Epithelial cell of esophagus (primary cell): ENCODE results near the gene PLCG2.

ENCODE experiments used
- DNase-seq: peaks from one replicate; pipeline ENCODE4 v3.0.0; 2010; ENCODE audit warnings: low read depth
- H3K4me3 ChIP-seq: 2 replicates; pipeline ENCODE4 v1.5.1; 2011; ENCODE audit warnings: mild to moderate bottlenecking, low read length, control low read depth
- CTCF ChIP-seq: IDR thresholded peaks from 2 replicates; pipeline ENCODE4 v1.5.1; 2011; ENCODE audit warnings: low read depth, mild to moderate bottlenecking, low read length, control low read depth, inconsistent platforms; ENCODE audit not compliant: insufficient read depth; ENCODE audit errors: missing control alignments

PLCG2 gene

GRCh38 chr16:81821436-81822128 lies 42.5 kb downstream of the PLCG2 start:
- TF ChIP-seq CTCF = no peak
- DNase-seq = no peak
- H3K4me3 ChIP-seq = no peak overlapping the region

- no peak for DNase-seq
- TF ChIP-seq CTCF = no peak
- H3K4me3 ChIP-seq = no peak overlapping the region
Observed at GRCh38 chr16:81823111-81823510, 44.0 kb downstream of the PLCG2 start.

- no peak for DNase-seq
- TF ChIP-seq CTCF = no peak
- no peak overlapping the region for H3K4me3 ChIP-seq
Observed at GRCh38 chr16:81823734-81824133, 44.6 kb downstream of the PLCG2 start.

DNA sequence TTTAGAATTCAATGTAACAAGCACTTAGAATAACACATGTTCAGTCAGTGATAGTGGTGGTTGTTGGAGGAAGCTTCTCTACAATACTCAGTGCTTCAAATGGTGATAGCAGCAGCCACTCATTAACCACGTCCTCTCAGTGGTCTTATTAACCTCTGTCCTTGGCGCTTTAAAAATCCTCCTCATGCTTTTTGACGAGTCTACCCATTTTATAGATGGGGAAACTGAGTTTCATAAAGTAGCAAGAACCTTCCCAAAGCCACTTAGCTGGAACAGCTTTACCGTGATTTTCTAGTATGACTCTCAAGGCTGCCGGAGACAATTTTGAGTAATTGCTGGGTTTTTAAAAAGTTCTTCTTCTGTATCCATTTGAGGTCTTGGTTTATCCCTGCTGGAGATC lies 47.4 kb downstream of the PLCG2 start:
- no peak overlapping the region for H3K4me3 ChIP-seq
- DNase-seq = no peak

GRCh38 chr16:81830845-81831540 lies 51.9 kb downstream of the PLCG2 start:
- no peak for DNase-seq
- H3K4me3 ChIP-seq = no peak overlapping the region
- TF ChIP-seq CTCF = no peak

More for the DNA sequence above, 47.4 kb downstream of the PLCG2 start:
- TF ChIP-seq CTCF = no peak

DNA sequence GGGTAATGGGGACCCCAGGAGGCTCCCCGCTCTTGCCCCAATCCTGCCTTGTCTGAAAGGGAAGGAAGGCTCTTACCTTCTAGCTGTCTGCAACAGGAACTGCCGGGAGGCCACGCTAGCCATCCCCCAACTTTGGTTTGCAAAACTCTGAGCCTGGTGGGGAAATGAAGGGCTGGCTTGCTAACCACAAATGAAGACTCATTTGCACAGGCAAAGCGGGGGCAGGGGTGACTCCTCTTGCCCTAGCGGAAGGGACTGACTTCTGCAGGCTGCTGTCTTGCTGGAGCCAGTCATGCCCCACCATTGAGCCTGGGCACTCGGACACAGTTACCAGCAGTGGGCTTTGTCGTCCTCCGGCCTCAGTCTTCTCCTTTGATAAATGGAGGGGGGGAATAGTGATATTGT lies 52.6 kb downstream of the PLCG2 start:
- H3K4me3 ChIP-seq = no peak overlapping the region
- DNase-seq = no peak
- TF ChIP-seq CTCF = no peak
